Measurements from ENCODE around the gene HEATR1. TPM values are rescaled to one million over a fixed set of nuclear protein-coding genes. Genes with fewer than 3 reads are reported as not detected.
A peak's percentile ranks its signal among the peaks of the same experiment; 100 is the strongest.

The HEATR1 gene, protein sequence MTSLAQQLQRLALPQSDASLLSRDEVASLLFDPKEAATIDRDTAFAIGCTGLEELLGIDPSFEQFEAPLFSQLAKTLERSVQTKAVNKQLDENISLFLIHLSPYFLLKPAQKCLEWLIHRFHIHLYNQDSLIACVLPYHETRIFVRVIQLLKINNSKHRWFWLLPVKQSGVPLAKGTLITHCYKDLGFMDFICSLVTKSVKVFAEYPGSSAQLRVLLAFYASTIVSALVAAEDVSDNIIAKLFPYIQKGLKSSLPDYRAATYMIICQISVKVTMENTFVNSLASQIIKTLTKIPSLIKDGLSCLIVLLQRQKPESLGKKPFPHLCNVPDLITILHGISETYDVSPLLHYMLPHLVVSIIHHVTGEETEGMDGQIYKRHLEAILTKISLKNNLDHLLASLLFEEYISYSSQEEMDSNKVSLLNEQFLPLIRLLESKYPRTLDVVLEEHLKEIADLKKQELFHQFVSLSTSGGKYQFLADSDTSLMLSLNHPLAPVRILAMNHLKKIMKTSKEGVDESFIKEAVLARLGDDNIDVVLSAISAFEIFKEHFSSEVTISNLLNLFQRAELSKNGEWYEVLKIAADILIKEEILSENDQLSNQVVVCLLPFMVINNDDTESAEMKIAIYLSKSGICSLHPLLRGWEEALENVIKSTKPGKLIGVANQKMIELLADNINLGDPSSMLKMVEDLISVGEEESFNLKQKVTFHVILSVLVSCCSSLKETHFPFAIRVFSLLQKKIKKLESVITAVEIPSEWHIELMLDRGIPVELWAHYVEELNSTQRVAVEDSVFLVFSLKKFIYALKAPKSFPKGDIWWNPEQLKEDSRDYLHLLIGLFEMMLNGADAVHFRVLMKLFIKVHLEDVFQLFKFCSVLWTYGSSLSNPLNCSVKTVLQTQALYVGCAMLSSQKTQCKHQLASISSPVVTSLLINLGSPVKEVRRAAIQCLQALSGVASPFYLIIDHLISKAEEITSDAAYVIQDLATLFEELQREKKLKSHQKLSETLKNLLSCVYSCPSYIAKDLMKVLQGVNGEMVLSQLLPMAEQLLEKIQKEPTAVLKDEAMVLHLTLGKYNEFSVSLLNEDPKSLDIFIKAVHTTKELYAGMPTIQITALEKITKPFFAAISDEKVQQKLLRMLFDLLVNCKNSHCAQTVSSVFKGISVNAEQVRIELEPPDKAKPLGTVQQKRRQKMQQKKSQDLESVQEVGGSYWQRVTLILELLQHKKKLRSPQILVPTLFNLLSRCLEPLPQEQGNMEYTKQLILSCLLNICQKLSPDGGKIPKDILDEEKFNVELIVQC (N-terminal part only)
- total RNA-seq (10 to 100 TPM; 15.6 to 19.4 TPM), polyA plus RNA-seq (1 to 10 TPM; 3.3 to 3.6 TPM)

DNA sequence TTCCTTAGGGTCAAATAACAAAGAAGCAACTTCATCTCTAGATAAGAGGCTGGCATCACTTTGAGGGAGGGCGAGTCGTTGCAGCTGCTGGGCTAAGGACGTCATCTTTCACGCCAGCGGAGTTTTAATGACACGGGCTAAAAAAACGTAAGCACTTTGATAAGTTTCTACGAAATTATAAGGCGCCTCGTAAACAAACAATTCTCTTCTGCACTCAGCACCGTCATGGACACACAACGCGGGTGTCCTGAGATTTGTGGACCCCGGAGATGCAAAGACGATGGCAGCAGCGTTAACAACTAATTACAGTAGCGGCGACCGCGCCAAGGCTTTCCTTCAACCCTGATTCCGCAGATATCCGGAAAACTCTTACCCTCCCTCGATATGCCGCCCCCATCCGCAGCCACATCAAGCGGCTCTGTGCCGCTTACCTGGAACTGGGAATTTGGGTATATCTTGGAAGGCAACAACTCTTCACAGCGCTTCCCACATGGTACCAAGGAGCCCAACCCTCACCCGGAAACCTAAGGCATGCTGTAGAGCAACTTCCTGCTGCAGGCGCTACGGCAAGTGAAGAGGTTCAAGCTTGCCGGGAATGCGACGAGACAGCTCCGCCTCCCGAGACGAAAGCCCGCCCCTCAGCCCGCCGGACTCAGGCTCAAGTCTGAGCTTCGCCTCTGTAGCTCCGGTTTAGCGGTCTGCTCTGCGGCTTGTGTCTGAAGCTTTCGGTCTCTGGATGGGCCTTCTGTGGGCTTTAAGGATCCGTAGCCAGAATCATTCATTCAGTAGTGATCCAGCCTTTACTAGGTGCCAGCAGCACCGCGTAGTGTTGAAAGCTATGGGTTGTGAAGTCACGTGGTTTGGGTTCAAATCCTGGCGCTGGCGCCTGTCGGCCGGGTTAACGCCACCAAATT, at the start of gene HEATR1:
Gene HEATR1 (minus strand): TSS at position 526 of the 914 bp plus-strand sequence. CDS start 421 bp downstream, at position 105.
- H3K9me3 ChIP-seq (ENCODE audit: control insufficient read depth in 4 of 4, low read length in 3 of 4): no peaks in the 10 kb centered on the region
- under 1% methylated on average over 54 of the region's 54 CpGs for WGBS
- H3K9ac ChIP-seq (ENCODE audit: low read depth in 1 of 2, low read length in 2 of 2): peak within 1 kb of the TSS; percentile 12 to 82
- H3K36me3 ChIP-seq (ENCODE audit: control insufficient read depth in 4 of 4, insufficient read depth in 3 of 4, low read depth in 1 of 4, low read length in 3 of 4): peaks cover 0 to 9% (median 4%) of the 10 kb centered on the region in 4 donors
- peaks cover 0 to 8% (median 5%) of the 10 kb centered on the region in 4 donors for H3K4me1 ChIP-seq (ENCODE audit: control insufficient read depth in 4 of 4, insufficient read depth in 4 of 4, low read length in 3 of 4)
- no peak for TF ChIP-seq FOXA2 (IDR thresholded peaks at IDR 0.05)
- peak; percentile 85 to 98 for TF ChIP-seq GABPA (IDR thresholded peaks at IDR 0.05 in 1 of 2, conservative IDR thresholded peaks at IDR 0.05 in 1 of 2)
- peak; percentile 43 to 52 for TF ChIP-seq RAD21 (IDR thresholded peaks at IDR 0.05)
- TF ChIP-seq, protein P1, sequence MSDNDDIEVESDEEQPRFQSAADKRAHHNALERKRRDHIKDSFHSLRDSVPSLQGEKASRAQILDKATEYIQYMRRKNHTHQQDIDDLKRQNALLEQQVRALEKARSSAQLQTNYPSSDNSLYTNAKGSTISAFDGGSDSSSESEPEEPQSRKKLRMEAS (IDR thresholded peaks at IDR 0.05): peak; percentile 100
- TF ChIP-seq EGR1 (IDR thresholded peaks at IDR 0.05; ENCODE audit: low read depth in 2 of 2): peak in 1 of 2 donors; percentile 78
- peak; percentile 83 for TF ChIP-seq YY1 (IDR thresholded peaks at IDR 0.05)
- TF ChIP-seq, protein P2, sequence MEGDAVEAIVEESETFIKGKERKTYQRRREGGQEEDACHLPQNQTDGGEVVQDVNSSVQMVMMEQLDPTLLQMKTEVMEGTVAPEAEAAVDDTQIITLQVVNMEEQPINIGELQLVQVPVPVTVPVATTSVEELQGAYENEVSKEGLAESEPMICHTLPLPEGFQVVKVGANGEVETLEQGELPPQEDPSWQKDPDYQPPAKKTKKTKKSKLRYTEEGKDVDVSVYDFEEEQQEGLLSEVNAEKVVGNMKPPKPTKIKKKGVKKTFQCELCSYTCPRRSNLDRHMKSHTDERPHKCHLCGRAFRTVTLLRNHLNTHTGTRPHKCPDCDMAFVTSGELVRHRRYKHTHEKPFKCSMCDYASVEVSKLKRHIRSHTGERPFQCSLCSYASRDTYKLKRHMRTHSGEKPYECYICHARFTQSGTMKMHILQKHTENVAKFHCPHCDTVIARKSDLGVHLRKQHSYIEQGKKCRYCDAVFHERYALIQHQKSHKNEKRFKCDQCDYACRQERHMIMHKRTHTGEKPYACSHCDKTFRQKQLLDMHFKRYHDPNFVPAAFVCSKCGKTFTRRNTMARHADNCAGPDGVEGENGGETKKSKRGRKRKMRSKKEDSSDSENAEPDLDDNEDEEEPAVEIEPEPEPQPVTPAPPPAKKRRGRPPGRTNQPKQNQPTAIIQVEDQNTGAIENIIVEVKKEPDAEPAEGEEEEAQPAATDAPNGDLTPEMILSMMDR (IDR thresholded peaks at IDR 0.05; ENCODE audit: low read depth, low read length, missing input control): no peak
- TF ChIP-seq JUND (IDR thresholded peaks at IDR 0.05): peak in 1 of 2 donors; percentile 34
- TF ChIP-seq RXRA (IDR thresholded peaks at IDR 0.05): peak; percentile 69 to 75
- TF ChIP-seq HNF4G (IDR thresholded peaks at IDR 0.05): no peak
- TF ChIP-seq, protein P3, sequence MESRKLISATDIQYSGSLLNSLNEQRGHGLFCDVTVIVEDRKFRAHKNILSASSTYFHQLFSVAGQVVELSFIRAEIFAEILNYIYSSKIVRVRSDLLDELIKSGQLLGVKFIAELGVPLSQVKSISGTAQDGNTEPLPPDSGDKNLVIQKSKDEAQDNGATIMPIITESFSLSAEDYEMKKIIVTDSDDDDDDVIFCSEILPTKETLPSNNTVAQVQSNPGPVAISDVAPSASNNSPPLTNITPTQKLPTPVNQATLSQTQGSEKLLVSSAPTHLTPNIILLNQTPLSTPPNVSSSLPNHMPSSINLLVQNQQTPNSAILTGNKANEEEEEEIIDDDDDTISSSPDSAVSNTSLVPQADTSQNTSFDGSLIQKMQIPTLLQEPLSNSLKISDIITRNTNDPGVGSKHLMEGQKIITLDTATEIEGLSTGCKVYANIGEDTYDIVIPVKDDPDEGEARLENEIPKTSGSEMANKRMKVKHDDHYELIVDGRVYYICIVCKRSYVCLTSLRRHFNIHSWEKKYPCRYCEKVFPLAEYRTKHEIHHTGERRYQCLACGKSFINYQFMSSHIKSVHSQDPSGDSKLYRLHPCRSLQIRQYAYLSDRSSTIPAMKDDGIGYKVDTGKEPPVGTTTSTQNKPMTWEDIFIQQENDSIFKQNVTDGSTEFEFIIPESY (IDR thresholded peaks at IDR 0.05): peak; percentile 97
- TF ChIP-seq SP1 (IDR thresholded peaks at IDR 0.05): peak; percentile 76
- TF ChIP-seq, protein P4, sequence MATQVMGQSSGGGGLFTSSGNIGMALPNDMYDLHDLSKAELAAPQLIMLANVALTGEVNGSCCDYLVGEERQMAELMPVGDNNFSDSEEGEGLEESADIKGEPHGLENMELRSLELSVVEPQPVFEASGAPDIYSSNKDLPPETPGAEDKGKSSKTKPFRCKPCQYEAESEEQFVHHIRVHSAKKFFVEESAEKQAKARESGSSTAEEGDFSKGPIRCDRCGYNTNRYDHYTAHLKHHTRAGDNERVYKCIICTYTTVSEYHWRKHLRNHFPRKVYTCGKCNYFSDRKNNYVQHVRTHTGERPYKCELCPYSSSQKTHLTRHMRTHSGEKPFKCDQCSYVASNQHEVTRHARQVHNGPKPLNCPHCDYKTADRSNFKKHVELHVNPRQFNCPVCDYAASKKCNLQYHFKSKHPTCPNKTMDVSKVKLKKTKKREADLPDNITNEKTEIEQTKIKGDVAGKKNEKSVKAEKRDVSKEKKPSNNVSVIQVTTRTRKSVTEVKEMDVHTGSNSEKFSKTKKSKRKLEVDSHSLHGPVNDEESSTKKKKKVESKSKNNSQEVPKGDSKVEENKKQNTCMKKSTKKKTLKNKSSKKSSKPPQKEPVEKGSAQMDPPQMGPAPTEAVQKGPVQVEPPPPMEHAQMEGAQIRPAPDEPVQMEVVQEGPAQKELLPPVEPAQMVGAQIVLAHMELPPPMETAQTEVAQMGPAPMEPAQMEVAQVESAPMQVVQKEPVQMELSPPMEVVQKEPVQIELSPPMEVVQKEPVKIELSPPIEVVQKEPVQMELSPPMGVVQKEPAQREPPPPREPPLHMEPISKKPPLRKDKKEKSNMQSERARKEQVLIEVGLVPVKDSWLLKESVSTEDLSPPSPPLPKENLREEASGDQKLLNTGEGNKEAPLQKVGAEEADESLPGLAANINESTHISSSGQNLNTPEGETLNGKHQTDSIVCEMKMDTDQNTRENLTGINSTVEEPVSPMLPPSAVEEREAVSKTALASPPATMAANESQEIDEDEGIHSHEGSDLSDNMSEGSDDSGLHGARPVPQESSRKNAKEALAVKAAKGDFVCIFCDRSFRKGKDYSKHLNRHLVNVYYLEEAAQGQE (IDR thresholded peaks at IDR 0.05): peak; percentile 30
- peak; percentile 46 to 57 for TF ChIP-seq HNF4A (conservative IDR thresholded peaks at IDR 0.05)
- TF ChIP-seq NR2F2 (IDR thresholded peaks at IDR 0.05): peak; percentile 55
- no peak for TF ChIP-seq FOXA1 (IDR thresholded peaks at IDR 0.05)
- peak within 1 kb of the TSS; percentile 76 to 98 (median 84) for H3K4me3 ChIP-seq (ENCODE audit: low read depth in 1 of 3, low read length in 3 of 3)
- peak; percentile 91 for DNase-seq (ENCODE audit: low spot score)
- no peaks in the 10 kb centered on the region for H3K27me3 ChIP-seq (ENCODE audit: control insufficient read depth in 4 of 4, insufficient read depth in 4 of 4, low read length in 3 of 4)
- H3K27ac ChIP-seq (ENCODE audit: low read depth in 1 of 2, low read length in 2 of 2): peak within 1 kb of the TSS; percentile 55 to 89

Measured in liver (tissue), 9 donors.